HPDE6-E6E7 (cell line): ENCODE data around the gene CAMK1D.

ENCODE experiments used
- DNase-seq: peaks from one replicate; pipeline ENCODE4 v3.0.0; 2011; ENCODE audit warnings: missing footprints; ENCODE audit errors: extremely low spot score

The CAMK1D gene

GRCh38 chr10:12594448-12594944 is 245.1 kb downstream of the CAMK1D start:
- no peak for DNase-seq

GRCh38 chr10:12595936-12596576 is 246.7 kb downstream of the CAMK1D start:
- no peak for DNase-seq

- no peak for DNase-seq
Observed at GRCh38 chr10:12597176-12597575, 247.8 kb downstream of the CAMK1D start.

- no peak for DNase-seq
Observed at GRCh38 chr10:12597788-12598765, 248.7 kb downstream of the CAMK1D start.

- DNase-seq = no peak
Observed at GRCh38 chr10:12600652-12601051, 251.3 kb downstream of the CAMK1D start.

GRCh38 chr10:12602521-12602920 is 253.2 kb downstream of the CAMK1D start:
- no peak for DNase-seq

- DNase-seq = no peak
Observed at GRCh38 chr10:12603766-12604470, 254.6 kb downstream of the CAMK1D start.

GRCh38 chr10:12605580-12606405 is 256.4 kb downstream of the CAMK1D start:
- peak; percentile 34 for DNase-seq

- no peak for DNase-seq
Observed at GRCh38 chr10:12606461-12606860, 257.1 kb downstream of the CAMK1D start.

GRCh38 chr10:12608761-12609160 is 259.4 kb downstream of the CAMK1D start:
- DNase-seq = no peak

GRCh38 chr10:12609435-12609834 is 260.1 kb downstream of the CAMK1D start:
- no peak for DNase-seq

GRCh38 chr10:12613136-12613535 is 263.8 kb downstream of the CAMK1D start:
- no peak for DNase-seq

- DNase-seq = no peak
Observed at GRCh38 chr10:12614177-12614995, 265.0 kb downstream of the CAMK1D start.

GRCh38 chr10:12615296-12616220 is 266.2 kb downstream of the CAMK1D start:
- DNase-seq = no peak

GRCh38 chr10:12617191-12618175 is 268.1 kb downstream of the CAMK1D start:
- no peak for DNase-seq

- DNase-seq = no peak
Observed at GRCh38 chr10:12622016-12622415, 272.7 kb downstream of the CAMK1D start.

GRCh38 chr10:12622691-12623090 is 273.3 kb downstream of the CAMK1D start:
- no peak for DNase-seq
